Stimulated activated naive CD4-positive, alpha-beta T cell (primary cell): ENCODE results near the gene UVSSA.
"Not testable (repeated sequence)": the region's sequence is repeated elsewhere in the genome, so short reads cannot be mapped to it uniquely, and the experiment has no call there.

Experiments used
- DNase-seq, 6 experiments: peaks; one replicate each; lab custom pipeline; 2025; lab: John Stamatoyannopoulos, UW

Gene UVSSA

GRCh38 chr4:1421657-1422056 lies 74.6 kb downstream of the UVSSA start:
- no peak for DNase-seq

GRCh38 chr4:1427010-1427409 lies 80.0 kb downstream of the UVSSA start:
- no peak for DNase-seq

GRCh38 chr4:1443688-1444172 lies 96.7 kb downstream of the UVSSA start:
- DNase-seq, result not testable (repeated sequence)
